ENCODE results near the gene TNFAIP1.

DNA sequence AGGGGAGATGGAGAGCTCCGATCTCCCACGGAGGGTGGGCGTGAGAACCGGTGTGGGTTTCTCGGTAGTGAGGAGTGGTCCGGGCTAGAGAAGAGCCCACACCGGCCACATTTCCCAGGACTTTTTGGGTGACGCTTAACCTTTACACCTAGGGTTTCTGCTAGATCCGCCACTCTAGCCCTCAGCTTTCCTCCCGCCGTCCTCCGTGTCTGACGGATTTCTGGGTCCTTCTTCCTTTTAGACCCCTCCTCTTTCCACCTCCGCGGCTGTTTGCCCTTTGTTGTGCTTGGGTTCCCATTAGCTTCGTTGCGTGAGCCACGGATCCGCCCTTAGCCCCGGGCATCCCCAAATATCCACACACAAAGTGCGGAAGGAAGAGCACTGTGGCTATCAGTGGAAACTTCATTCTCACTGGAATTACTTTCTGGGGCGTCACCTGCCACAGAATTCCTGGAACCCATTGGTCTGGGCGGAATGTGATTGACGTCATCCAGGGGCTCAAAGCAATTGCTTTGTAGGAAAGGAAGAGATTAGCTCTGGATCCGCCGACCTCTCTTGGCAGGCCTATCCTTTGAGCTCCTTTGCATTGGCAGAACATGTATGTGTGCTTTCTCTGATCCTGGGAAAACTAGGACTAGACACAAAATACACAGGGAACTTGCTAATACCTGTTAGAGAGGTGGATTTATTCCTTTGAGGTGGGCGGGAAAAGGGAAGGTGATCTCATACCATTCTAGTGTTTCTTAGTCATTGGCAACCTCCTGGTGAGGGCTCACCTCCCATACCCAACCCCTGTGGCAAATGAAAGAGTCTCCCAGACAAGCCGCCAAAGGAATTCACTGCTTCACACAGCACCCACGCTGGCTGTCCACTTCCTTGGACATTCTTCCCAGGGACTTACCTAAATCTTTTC is 654 bp downstream of the TNFAIP1 start:
- TF ChIP-seq, protein P1, sequence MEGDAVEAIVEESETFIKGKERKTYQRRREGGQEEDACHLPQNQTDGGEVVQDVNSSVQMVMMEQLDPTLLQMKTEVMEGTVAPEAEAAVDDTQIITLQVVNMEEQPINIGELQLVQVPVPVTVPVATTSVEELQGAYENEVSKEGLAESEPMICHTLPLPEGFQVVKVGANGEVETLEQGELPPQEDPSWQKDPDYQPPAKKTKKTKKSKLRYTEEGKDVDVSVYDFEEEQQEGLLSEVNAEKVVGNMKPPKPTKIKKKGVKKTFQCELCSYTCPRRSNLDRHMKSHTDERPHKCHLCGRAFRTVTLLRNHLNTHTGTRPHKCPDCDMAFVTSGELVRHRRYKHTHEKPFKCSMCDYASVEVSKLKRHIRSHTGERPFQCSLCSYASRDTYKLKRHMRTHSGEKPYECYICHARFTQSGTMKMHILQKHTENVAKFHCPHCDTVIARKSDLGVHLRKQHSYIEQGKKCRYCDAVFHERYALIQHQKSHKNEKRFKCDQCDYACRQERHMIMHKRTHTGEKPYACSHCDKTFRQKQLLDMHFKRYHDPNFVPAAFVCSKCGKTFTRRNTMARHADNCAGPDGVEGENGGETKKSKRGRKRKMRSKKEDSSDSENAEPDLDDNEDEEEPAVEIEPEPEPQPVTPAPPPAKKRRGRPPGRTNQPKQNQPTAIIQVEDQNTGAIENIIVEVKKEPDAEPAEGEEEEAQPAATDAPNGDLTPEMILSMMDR (IDR thresholded peaks at IDR 0.05) = no peak
- no peak for TF ChIP-seq ZFX (IDR thresholded peaks at IDR 0.05; ENCODE audit: borderline replicate concordance)
